ENCODE results near the gene EIF3CL.
"Not testable (repeated sequence)": the region's sequence is repeated elsewhere in the genome, so short reads cannot be mapped to it uniquely, and the experiment has no call there.

GRCh38 chr16:28403220-28404072 is at the start of gene EIF3CL:
- TF ChIP-seq POLR2A (IDR thresholded peaks at IDR 0.05; ENCODE audit: low read length); GATA1 (IDR thresholded peaks at IDR 0.05; ENCODE audit: low read depth, low read length): not testable (repeated sequence)

Data from erythroblast (primary cell).